Measurements from ENCODE around the gene BMI1. TPM values are rescaled to one million over a fixed set of nuclear protein-coding genes. Genes with fewer than 3 reads are reported as not detected.

BMI1 gene
- total RNA-seq, 1 experiment from 2014 or later: 81.1 TPM

DNA sequence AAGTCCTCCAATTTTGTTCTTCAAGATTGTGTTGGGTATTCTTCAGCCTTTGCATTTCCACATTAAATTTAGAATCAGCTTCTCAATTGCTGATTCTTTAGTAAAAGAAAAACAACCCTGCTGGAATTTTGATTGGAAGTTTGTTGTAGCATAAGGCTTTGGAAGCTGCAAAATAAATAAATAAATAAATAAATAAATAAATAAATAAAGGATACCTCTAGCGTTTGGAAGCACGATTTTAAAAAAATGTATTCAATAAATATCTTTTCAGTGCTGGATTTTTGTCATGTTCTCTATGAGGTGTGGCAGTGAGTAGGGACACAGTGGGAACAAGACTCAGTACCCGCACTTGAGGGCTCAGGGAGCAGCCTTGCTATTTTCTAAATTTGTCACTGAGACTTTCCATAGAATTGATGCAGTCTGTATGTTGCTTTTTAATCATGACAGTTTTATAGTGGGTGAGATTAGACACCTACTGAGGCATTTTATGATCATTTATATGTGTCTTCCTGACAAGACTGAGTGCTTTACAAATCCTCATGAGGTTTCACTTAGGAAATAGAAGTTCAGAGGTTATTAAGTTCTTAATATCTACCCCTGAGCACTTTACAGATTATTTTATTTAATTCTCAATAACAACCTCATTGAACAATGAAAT lies 27.0 kb upstream of the BMI1 start:
- RAD21 ChIA-PET (ENCODE audit: low non-redundant PET in 1 of 2, low total read pairs in 2 of 2, uncharacterized antibody in 2 of 2, unreplicated experiment in 2 of 2): no interaction called here
- H3K79me2 ChIP-seq (ENCODE audit: insufficient read depth, low read length): no peaks in the 10 kb centered on the region
- no peaks in the 10 kb centered on the region for H3K9me2 ChIP-seq (ENCODE audit: insufficient read depth)
- H3K4me1 ChIP-seq (ENCODE audit: control insufficient read depth in 1 of 2, insufficient read depth in 2 of 2, low read length in 2 of 2): no peaks in the 10 kb centered on the region
- DNase-seq (ENCODE audit: low read depth, low spot score): no peak
- CTCF ChIA-PET: no interaction called here
- H4K20me1 ChIP-seq (ENCODE audit: insufficient read depth): no peaks in the 10 kb centered on the region
- no peak overlapping the region for H3K9ac ChIP-seq (ENCODE audit: low read length)
- ATAC-seq: no peak
- BruUV-seq (replicated peaks): no TSS peak
- H3K4me2 ChIP-seq (ENCODE audit: low read length): no peak overlapping the region
- POLR2A ChIA-PET: no interaction called here
- no peak for TF ChIP-seq RAD21 (IDR thresholded peaks at IDR 0.05; ENCODE audit: low read depth)
- no peak for TF ChIP-seq EZH2phosphoT487 (IDR thresholded peaks at IDR 0.05; ENCODE audit: borderline replicate concordance)
- TF ChIP-seq TCF7L2 (IDR thresholded peaks at IDR 0.05; ENCODE audit: borderline replicate concordance, extremely low read depth, insufficient read depth, insufficient read length): no peak
- no peak for TF ChIP-seq YY1 (IDR thresholded peaks at IDR 0.05; ENCODE audit: extremely low read depth, insufficient replicate concordance, low read depth, low read length)
- TF ChIP-seq ZFX (IDR thresholded peaks at IDR 0.05): no peak
- TF ChIP-seq POLR2A (IDR thresholded peaks at IDR 0.05; ENCODE audit: borderline replicate concordance, extremely low read depth, insufficient read depth, insufficient read length): no peak
- H3K4me3 ChIP-seq (replicated peaks in 1 of 2; ENCODE audit: low read depth in 1 of 2, low read length in 2 of 2): no peak overlapping the region
- no peaks in the 10 kb centered on the region for H3K27me3 ChIP-seq (ENCODE audit: insufficient read depth, low read length)
- H3K36me3 ChIP-seq (ENCODE audit: control insufficient read depth in 1 of 2, insufficient read depth in 2 of 2, low read length in 2 of 2): no peaks in the 10 kb centered on the region
- H2AFZ ChIP-seq (ENCODE audit: low read depth, low read length, poor library complexity, severe bottlenecking): no peak overlapping the region
- intact Hi-C loops (cut with micrococcal nuclease): no loop called here
- no peak overlapping the region for H3K27ac ChIP-seq (ENCODE audit: low read depth, low read length)
- no peaks in the 10 kb centered on the region for H3K9me3 ChIP-seq (ENCODE audit: control insufficient read depth in 1 of 2, insufficient read depth in 1 of 2, low read depth in 1 of 2, low read length in 2 of 2)

DNA sequence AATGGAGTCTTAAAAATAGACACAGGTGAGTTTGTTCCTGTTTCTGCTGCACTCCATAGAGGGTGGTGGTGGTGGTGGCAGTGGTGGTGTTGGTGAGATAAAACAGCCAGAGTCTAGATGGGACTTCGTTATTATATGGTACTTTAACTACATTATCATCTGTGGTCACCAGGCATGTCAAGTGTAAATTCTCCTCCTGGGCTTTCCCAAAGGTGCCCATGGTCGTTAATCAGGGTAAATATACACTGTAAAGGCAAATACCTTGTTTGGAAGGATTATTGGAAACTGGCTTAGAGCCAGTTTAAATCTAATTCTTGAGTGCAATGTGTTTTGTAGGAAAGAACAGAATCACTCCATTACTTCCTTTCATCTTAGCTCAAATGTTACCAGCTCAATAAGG lies 26.2 kb upstream of the BMI1 start:
- Histone ChIP-seq H2AFZ (ENCODE audit: low read depth, low read length, poor library complexity, severe bottlenecking) (no peak overlapping the region), H4K20me1 (ENCODE audit: insufficient read depth) (no peaks in the 10 kb centered on the region), H3K9me2 (ENCODE audit: insufficient read depth) (no peaks in the 10 kb centered on the region), H3K4me2 (ENCODE audit: low read length) (no peak overlapping the region), H3K4me3 (replicated peaks in 1 of 2; ENCODE audit: low read depth in 1 of 2, low read length in 2 of 2) (no peak overlapping the region), H3K4me1 (ENCODE audit: control insufficient read depth in 1 of 2, insufficient read depth in 2 of 2, low read length in 2 of 2) (no peaks in the 10 kb centered on the region), H3K9ac (ENCODE audit: low read length) (no peak overlapping the region), H3K9me3 (ENCODE audit: control insufficient read depth in 1 of 2, insufficient read depth in 1 of 2, low read depth in 1 of 2, low read length in 2 of 2) (no peaks in the 10 kb centered on the region), H3K79me2 (ENCODE audit: insufficient read depth, low read length) (no peaks in the 10 kb centered on the region), H3K27ac (ENCODE audit: low read depth, low read length) (no peak overlapping the region), H3K36me3 (ENCODE audit: control insufficient read depth in 1 of 2, insufficient read depth in 2 of 2, low read length in 2 of 2) (no peaks in the 10 kb centered on the region), H3K27me3 (ENCODE audit: insufficient read depth, low read length) (no peaks in the 10 kb centered on the region)
- intact Hi-C loops (cut with micrococcal nuclease): no loop called here
- no TSS peak for BruUV-seq (replicated peaks)
- ATAC-seq (no peak), DNase-seq (ENCODE audit: low read depth, low spot score) (no peak)
- TF ChIP-seq EGR1 (IDR thresholded peaks at IDR 0.05; ENCODE audit: low read depth) (no peak), TCF7L2 (IDR thresholded peaks at IDR 0.05; ENCODE audit: borderline replicate concordance, extremely low read depth, insufficient read depth, insufficient read length) (no peak), JUND (IDR thresholded peaks at IDR 0.05) (no peak)
- CTCF ChIA-PET: no interaction called here
- POLR2A ChIA-PET: no interaction called here
- RAD21 ChIA-PET (ENCODE audit: low non-redundant PET in 1 of 2, low total read pairs in 2 of 2, uncharacterized antibody in 2 of 2, unreplicated experiment in 2 of 2): no interaction called here
